SK-N-SH treated with all-trans-retinoic acid at 6 μM for 48 hours (cell line): ENCODE results near the gene CYP39A1.

Experiments
- ARNTL ChIP-seq: fragments of 450-650 bp; formaldehyde crosslinking; IDR thresholded peaks from 2 replicates; pipeline ENCODE4 v1.5.0; 2020; ENCODE audit warnings: low read depth, mild to moderate bottlenecking, moderate library complexity, borderline replicate concordance
- CREB5 ChIP-seq: fragments of 250-450 bp; sonication (Bioruptor Pico); IDR thresholded peaks from 2 replicates; pipeline ENCODE4 v1.5.1; 2020; ENCODE audit warnings: low read depth, mild to moderate bottlenecking, moderate library complexity
- CSRNP3 ChIP-seq: fragments of 250-450 bp; sonication (Bioruptor Pico); IDR thresholded peaks from 2 replicates; pipeline ENCODE4 v1.5.1; 2021; ENCODE audit warnings: mild to moderate bottlenecking, moderate library complexity
- ESRRG ChIP-seq: fragments of 250-450 bp; sonication (Bioruptor Pico); IDR thresholded peaks from 2 replicates; pipeline ENCODE4 v1.6.1; 2021; ENCODE audit warnings: mild to moderate bottlenecking
- ISL1 ChIP-seq: fragments of 250-450 bp; sonication (Bioruptor Pico); IDR thresholded peaks from 2 replicates; pipeline ENCODE4 v2.1.2; 2022; ENCODE audit warnings: mild to moderate bottlenecking, moderate library complexity
- PATZ1 ChIP-seq: fragments of 250-450 bp; sonication (Bioruptor Pico); IDR thresholded peaks from 2 replicates; pipeline ENCODE4 v1.8.0; 2020; ENCODE audit warnings: mild to moderate bottlenecking, moderate library complexity, borderline replicate concordance
- POU6F1 ChIP-seq: fragments of 250-450 bp; sonication (Bioruptor Pico); IDR thresholded peaks from 2 replicates; pipeline ENCODE4 v1.8.0; 2021; ENCODE audit warnings: low read depth, mild to moderate bottlenecking, moderate library complexity, borderline replicate concordance
- RARB ChIP-seq: fragments of 250-450 bp; sonication (Bioruptor Pico); IDR thresholded peaks from 2 replicates; pipeline ENCODE4 v1.8.0; 2021; ENCODE audit warnings: mild to moderate bottlenecking, moderate library complexity
- SNAI2 ChIP-seq: fragments of 250-450 bp; sonication (Bioruptor Pico); IDR thresholded peaks from 2 replicates; pipeline ENCODE4 v1.5.0; 2020; ENCODE audit warnings: mild to moderate bottlenecking, moderate library complexity
- TSHZ2 ChIP-seq: fragments of 250-450 bp; sonication (Bioruptor Pico); IDR thresholded peaks from 2 replicates; pipeline ENCODE4 v1.5.0; 2020; ENCODE audit warnings: mild to moderate bottlenecking, moderate library complexity
- ZFP3 ChIP-seq: fragments of 250-450 bp; sonication (Bioruptor Pico); IDR thresholded peaks from 2 replicates; pipeline ENCODE4 v1.5.0; 2020; ENCODE audit warnings: mild to moderate bottlenecking, moderate library complexity
- ZFP30 ChIP-seq: fragments of 450-650 bp; formaldehyde crosslinking; IDR thresholded peaks from 2 replicates; pipeline ENCODE4 v1.5.0; 2022; ENCODE audit warnings: mild to moderate bottlenecking, moderate library complexity
- ZNF70 ChIP-seq: fragments of 450-650 bp; formaldehyde crosslinking; IDR thresholded peaks from 2 replicates; pipeline ENCODE4 v1.5.0; 2020; ENCODE audit warnings: mild to moderate bottlenecking, moderate library complexity
- ZNF8 ChIP-seq: fragments of 450-650 bp; formaldehyde crosslinking; IDR thresholded peaks from 2 replicates; pipeline ENCODE4 v1.5.0; 2020; ENCODE audit warnings: mild to moderate bottlenecking, moderate library complexity

- TF ChIP-seq ARNTL (CRISPR knock-in tag) (no peak), ISL1 (no peak), PATZ1 (CRISPR knock-in tag) (no peak), RARB (CRISPR knock-in tag) (no peak), ZFP3 (CRISPR knock-in tag) (no peak), TSHZ2 (CRISPR knock-in tag) (no peak), ESRRG (CRISPR knock-in tag) (no peak), ZNF8 (CRISPR knock-in tag) (no peak), CREB5 (no peak), ZNF70 (CRISPR knock-in tag) (no peak), POU6F1 (CRISPR knock-in tag) (no peak), ZFP30 (CRISPR knock-in tag) (no peak), SNAI2 (CRISPR knock-in tag) (no peak), CSRNP3 (CRISPR knock-in tag) (no peak)
Measured at GRCh38 chr6:46676604-46677313, 24.1 kb upstream of the CYP39A1 start.
